Measurements from ENCODE around the gene FHAD1.
A peak's percentile ranks its signal among the peaks of the same experiment; 100 is the strongest.

Gene FHAD1

GRCh38 chr1:15345705-15346345, 98.8 kb downstream of the FHAD1 start:
- peak in 1 of 2 donors; percentile 35 for DNase-seq (ENCODE audit: low read depth in 2 of 2)

- no peak for DNase-seq (ENCODE audit: low read depth in 2 of 2)
These were observed 99.5 kb downstream of the FHAD1 start for GRCh38 chr1:15346346-15347030.

- DNase-seq (ENCODE audit: low read depth in 2 of 2), result no peak
These were observed 100.2 kb downstream of the FHAD1 start for GRCh38 chr1:15347182-15347581.

GRCh38 chr1:15348648-15349047, 101.6 kb downstream of the FHAD1 start:
- DNase-seq (ENCODE audit: low read depth in 2 of 2), result no peak

GRCh38 chr1:15349133-15349532, 102.1 kb downstream of the FHAD1 start:
- no peak for DNase-seq (ENCODE audit: low read depth in 2 of 2)

GRCh38 chr1:15350151-15350550, 103.1 kb downstream of the FHAD1 start:
- no peak for DNase-seq (ENCODE audit: low read depth in 2 of 2)

- no peak for DNase-seq (ENCODE audit: low read depth in 2 of 2)
These were observed 103.7 kb downstream of the FHAD1 start for GRCh38 chr1:15350551-15351200.

GRCh38 chr1:15351310-15351709, 104.3 kb downstream of the FHAD1 start:
- DNase-seq (ENCODE audit: low read depth in 2 of 2), result no peak

GRCh38 chr1:15352128-15352957, 105.3 kb downstream of the FHAD1 start:
- peak; percentile 28 to 32 for DNase-seq (ENCODE audit: low read depth in 2 of 2)

GRCh38 chr1:15353839-15354579, 107.0 kb downstream of the FHAD1 start:
- DNase-seq (ENCODE audit: low read depth in 2 of 2), result no peak

- no peak for DNase-seq (ENCODE audit: low read depth in 2 of 2)
These were observed 107.5 kb downstream of the FHAD1 start for GRCh38 chr1:15354580-15354965.

GRCh38 chr1:15355968-15356625, 109.1 kb downstream of the FHAD1 start:
- no peak for DNase-seq (ENCODE audit: low read depth in 2 of 2)

- no peak for DNase-seq (ENCODE audit: low read depth in 2 of 2)
These were observed 110.7 kb downstream of the FHAD1 start for GRCh38 chr1:15357612-15358207.

GRCh38 chr1:15358565-15359133, 111.6 kb downstream of the FHAD1 start:
- no peak for DNase-seq (ENCODE audit: low read depth in 2 of 2)

GRCh38 chr1:15360700-15361099, 113.7 kb downstream of the FHAD1 start:
- DNase-seq (ENCODE audit: low read depth in 2 of 2), result no peak

GRCh38 chr1:15362096-15362736, 115.2 kb downstream of the FHAD1 start:
- DNase-seq (ENCODE audit: low read depth in 2 of 2), result no peak

GRCh38 chr1:15362737-15363128, 115.7 kb downstream of the FHAD1 start:
- no peak for DNase-seq (ENCODE audit: low read depth in 2 of 2)

GRCh38 chr1:15364740-15365139, 117.7 kb downstream of the FHAD1 start:
- no peak for DNase-seq (ENCODE audit: low read depth in 2 of 2)

GRCh38 chr1:15368888-15369287, 121.9 kb downstream of the FHAD1 start:
- DNase-seq (ENCODE audit: low read depth in 2 of 2), result no peak

GRCh38 chr1:15370268-15370667, 123.2 kb downstream of the FHAD1 start:
- DNase-seq (ENCODE audit: low read depth in 2 of 2), result no peak

All from stimulated activated CD4-positive, alpha-beta T cell treated with anti-CD3 and anti-CD28 coated beads, Interleukin-15, amount 100 ng/mL, for 48 hours (primary cell).